ENCODE measurements around the gene E4F1. TPM values are rescaled to one million over a fixed set of nuclear protein-coding genes. Genes with fewer than 3 reads are reported as not detected.
"Not testable (repeated sequence)": the region's sequence is repeated elsewhere in the genome, so short reads cannot be mapped to it uniquely, and the experiment has no call there.

E4F1 gene
- total RNA-seq, 1 experiment from 2014 or later: 29.9 TPM

- DNase-seq (ENCODE audit: low spot score): peak; percentile 67
These were observed 7.9 kb downstream of the E4F1 start for GRCh38 chr16:2231016-2231931.

GRCh38 chr16:2232094-2232990 is 9.0 kb downstream of the E4F1 start:
- no peak for DNase-seq (ENCODE audit: low spot score)

- DNase-seq (ENCODE audit: low spot score): no peak
These were observed 9.8 kb downstream of the E4F1 start for GRCh38 chr16:2233046-2233775.

- DNase-seq (ENCODE audit: low spot score): no peak
These were observed 10.8 kb downstream of the E4F1 start for GRCh38 chr16:2233872-2234812.

GRCh38 chr16:2234813-2235170 is 11.4 kb downstream of the E4F1 start:
- DNase-seq (ENCODE audit: low spot score): no peak

- no peak for DNase-seq (ENCODE audit: low spot score)
These were observed 11.9 kb downstream of the E4F1 start for GRCh38 chr16:2235234-2235651.

- no peak for DNase-seq (ENCODE audit: low spot score)
These were observed 12.4 kb downstream of the E4F1 start for GRCh38 chr16:2235695-2236336.

GRCh38 chr16:2236337-2237101 is 13.1 kb downstream of the E4F1 start, which contains the start of gene DNASE1L2:
TSS of gene DNASE1L2 (plus strand) at chr16:2236444. CDS start at chr16:2236817, 373 bp downstream.
- DNase-seq (ENCODE audit: low spot score): no peak

- DNase-seq (ENCODE audit: low spot score): no peak
These were observed 13.7 kb downstream of the E4F1 start for GRCh38 chr16:2237102-2237482.

- DNase-seq (ENCODE audit: low spot score): no peak
These were observed 14.2 kb downstream of the E4F1 start for GRCh38 chr16:2237493-2238149.

GRCh38 chr16:2238150-2238837 is 14.9 kb downstream of the E4F1 start:
- no peak for DNase-seq (ENCODE audit: low spot score)

- DNase-seq (ENCODE audit: low spot score): no peak
These were observed 15.7 kb downstream of the E4F1 start for GRCh38 chr16:2238838-2239675.

- DNase-seq (ENCODE audit: low spot score): not testable (repeated sequence)
These were observed 16.9 kb downstream of the E4F1 start for GRCh38 chr16:2240331-2240730.

- DNase-seq (ENCODE audit: low spot score): no peak
These were observed 19.2 kb downstream of the E4F1 start for GRCh38 chr16:2242598-2242997.

GRCh38 chr16:2243031-2243528 is 19.7 kb downstream of the E4F1 start:
- no peak for DNase-seq (ENCODE audit: low spot score)

GRCh38 chr16:2243781-2244180 is 20.4 kb downstream of the E4F1 start:
- DNase-seq (ENCODE audit: low spot score): no peak

GRCh38 chr16:2244301-2244700 is 20.9 kb downstream of the E4F1 start:
- DNase-seq (ENCODE audit: low spot score): no peak

Data from A172 (cell line).